A172 (cell line): Measurements from ENCODE around the gene CDH24. TPM values are rescaled to one million over a fixed set of nuclear protein-coding genes. Genes with fewer than 3 reads are reported as not detected.

Experiments
- total RNA-seq: library from RNA; depleted of rRNA; stranded (reverse); fragments of >200 nt; shearing (Covaris generic); gene quantifications from 2 replicates; pipeline ENCODE4 v1.2.3, GENCODE V29; 2014; rRNA removed

CDH24 gene
- total RNA-seq, 1 experiment from 2014 or later, result 2.8 TPM

Other genes starting within 250 kb of the CDH24 start
- gene SLC7A7, start 242.1 kb downstream of the CDH24 start, total RNA-seq, result 0.74 TPM in 1 of 2 replicates, not detected in the other
- 72.1 and 163 TPM in 2 replicates for gene MRPL52, start 227.6 kb downstream of the CDH24 start, total RNA-seq
- gene MMP14, start 220.9 kb downstream of the CDH24 start, total RNA-seq, result 82.4 and 92.9 TPM in 2 replicates
- gene LRP10, start 185.8 kb downstream of the CDH24 start, total RNA-seq, result 28.7 and 38.7 TPM in 2 replicates
- not detected in 2 replicates for gene REM2, start 174.3 kb downstream of the CDH24 start, total RNA-seq
- gene RBM23, start 138.4 kb downstream of the CDH24 start, total RNA-seq, result 56.8 and 64.1 TPM in 2 replicates
- 38.6 and 181 TPM in 2 replicates for gene PRMT5, start 128.1 kb downstream of the CDH24 start, total RNA-seq
- gene HAUS4, start 100.4 kb downstream of the CDH24 start, total RNA-seq, result 39.8 and 46.9 TPM in 2 replicates
- gene AJUBA, start 75.0 kb downstream of the CDH24 start, total RNA-seq, result 47.5 and 65.5 TPM in 2 replicates
- 6.9 and 8.1 TPM in 2 replicates for gene C14orf93, start 47.4 kb downstream of the CDH24 start, total RNA-seq
- 219 and 225 TPM in 2 replicates for gene PSMB5, start 22.6 kb downstream of the CDH24 start, total RNA-seq
- gene PSMB11, start 15.3 kb downstream of the CDH24 start, total RNA-seq, result not detected in 2 replicates
- gene ACIN1, start 37.6 kb upstream of the CDH24 start, total RNA-seq, result 53.6 and 58.8 TPM in 2 replicates
- 23.0 and 34.5 TPM in 2 replicates for gene C14orf119, start 38.0 kb upstream of the CDH24 start, total RNA-seq
- not detected in 2 replicates for gene CIROP, start 47.5 kb upstream of the CDH24 start, total RNA-seq
- 0.96 TPM in 1 of 2 replicates, not detected in the other for gene CEBPE, start 61.7 kb upstream of the CDH24 start, total RNA-seq
- 1.5 and 2.5 TPM in 2 replicates for gene SLC7A8, start 126.1 kb upstream of the CDH24 start, total RNA-seq
- not detected in 2 replicates for gene RNF212B, start 180.4 kb upstream of the CDH24 start, total RNA-seq
- 4.5 and 4.7 TPM in 2 replicates for gene HOMEZ, start 228.6 kb upstream of the CDH24 start, total RNA-seq
- 1.4 and 1.9 TPM in 2 replicates for gene PPP1R3E, start 245.3 kb upstream of the CDH24 start, total RNA-seq
- 5.8 and 7.6 TPM in 2 replicates for gene BCL2L2, start 249.3 kb upstream of the CDH24 start, total RNA-seq